HL-60 (cell line): Measurements from ENCODE around the gene RGS7.

ENCODE experiments used
- DNase-seq, 2 experiments: peaks; one replicate each; pipeline ENCODE4 v3.0.0-alpha.2; 2010 to 2020; ENCODE audit warnings: low read depth in 1 of 2, low spot score in 1 of 2
- H3K27ac ChIP-seq: fragments of 250-450 bp; sonication (Bioruptor Pico); replicated peaks from 2 replicates; pipeline ENCODE4 v1.5.1; 2020; ENCODE audit warnings: mild to moderate bottlenecking, moderate library complexity
- H3K27me3 ChIP-seq: fragments of 250-450 bp; sonication (Bioruptor Pico); 2 replicates; pipeline ENCODE4 v1.5.1; 2021; ENCODE audit warnings: mild to moderate bottlenecking, moderate library complexity; ENCODE audit not compliant: insufficient read depth, poor library complexity, severe bottlenecking
- H3K4me3 ChIP-seq: replicated peaks from 2 replicates; pipeline ENCODE4 v1.5.1; 2011; ENCODE audit warnings: mild to moderate bottlenecking, control low read depth, low read length; ENCODE audit not compliant: insufficient read depth
- GABPA ChIP-seq: IDR thresholded peaks from 2 replicates; pipeline ENCODE4 v1.6.1; 2012; ENCODE audit warnings: low read depth
- POLR2AphosphoS5 ChIP-seq: IDR thresholded peaks from 2 replicates; pipeline ENCODE4 v1.6.1; 2012; ENCODE audit warnings: low read depth
- SPI1 ChIP-seq: IDR thresholded peaks from 2 replicates; pipeline ENCODE4 v1.6.1; 2012; ENCODE audit warnings: low read depth, mild to moderate bottlenecking, borderline replicate concordance
- TF ChIP-seq, protein P1 (sequence below): IDR thresholded peaks from 2 replicates; pipeline ENCODE4 v1.6.1; 2012; ENCODE audit warnings: low read depth; ENCODE audit not compliant: insufficient replicate concordance
- TF ChIP-seq, protein P2 (sequence below): IDR thresholded peaks from one replicate; pipeline ENCODE4 v1.5.1; 2011; ENCODE audit warnings: low read length, control low read depth, inconsistent platforms; ENCODE audit not compliant: insufficient read depth

RGS7 gene

DNA sequence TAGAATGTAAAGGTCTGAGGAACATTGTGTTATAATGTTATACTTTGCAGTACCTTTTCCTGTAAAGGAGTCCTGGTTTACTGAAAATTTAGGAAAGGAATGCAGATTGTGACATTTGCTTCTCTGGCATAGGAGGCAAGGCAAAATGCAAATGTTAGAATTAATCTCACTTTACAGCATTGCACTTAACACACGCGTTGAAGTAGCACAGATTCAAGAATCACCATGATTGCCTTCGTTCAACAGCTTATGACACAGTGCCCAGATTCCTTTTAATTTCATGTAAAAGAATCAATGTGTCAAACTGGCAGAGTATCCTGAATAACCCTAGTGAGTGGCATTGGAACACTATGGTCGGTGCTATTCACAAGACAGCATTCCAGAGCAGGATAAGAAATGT, 47.4 kb downstream of the RGS7 start:
- TF ChIP-seq POLR2AphosphoS5: no peak
- no peak for TF ChIP-seq GABPA
- TF ChIP-seq, protein P1, sequence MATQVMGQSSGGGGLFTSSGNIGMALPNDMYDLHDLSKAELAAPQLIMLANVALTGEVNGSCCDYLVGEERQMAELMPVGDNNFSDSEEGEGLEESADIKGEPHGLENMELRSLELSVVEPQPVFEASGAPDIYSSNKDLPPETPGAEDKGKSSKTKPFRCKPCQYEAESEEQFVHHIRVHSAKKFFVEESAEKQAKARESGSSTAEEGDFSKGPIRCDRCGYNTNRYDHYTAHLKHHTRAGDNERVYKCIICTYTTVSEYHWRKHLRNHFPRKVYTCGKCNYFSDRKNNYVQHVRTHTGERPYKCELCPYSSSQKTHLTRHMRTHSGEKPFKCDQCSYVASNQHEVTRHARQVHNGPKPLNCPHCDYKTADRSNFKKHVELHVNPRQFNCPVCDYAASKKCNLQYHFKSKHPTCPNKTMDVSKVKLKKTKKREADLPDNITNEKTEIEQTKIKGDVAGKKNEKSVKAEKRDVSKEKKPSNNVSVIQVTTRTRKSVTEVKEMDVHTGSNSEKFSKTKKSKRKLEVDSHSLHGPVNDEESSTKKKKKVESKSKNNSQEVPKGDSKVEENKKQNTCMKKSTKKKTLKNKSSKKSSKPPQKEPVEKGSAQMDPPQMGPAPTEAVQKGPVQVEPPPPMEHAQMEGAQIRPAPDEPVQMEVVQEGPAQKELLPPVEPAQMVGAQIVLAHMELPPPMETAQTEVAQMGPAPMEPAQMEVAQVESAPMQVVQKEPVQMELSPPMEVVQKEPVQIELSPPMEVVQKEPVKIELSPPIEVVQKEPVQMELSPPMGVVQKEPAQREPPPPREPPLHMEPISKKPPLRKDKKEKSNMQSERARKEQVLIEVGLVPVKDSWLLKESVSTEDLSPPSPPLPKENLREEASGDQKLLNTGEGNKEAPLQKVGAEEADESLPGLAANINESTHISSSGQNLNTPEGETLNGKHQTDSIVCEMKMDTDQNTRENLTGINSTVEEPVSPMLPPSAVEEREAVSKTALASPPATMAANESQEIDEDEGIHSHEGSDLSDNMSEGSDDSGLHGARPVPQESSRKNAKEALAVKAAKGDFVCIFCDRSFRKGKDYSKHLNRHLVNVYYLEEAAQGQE: no peak
- TF ChIP-seq SPI1: no peak
- TF ChIP-seq, protein P2, sequence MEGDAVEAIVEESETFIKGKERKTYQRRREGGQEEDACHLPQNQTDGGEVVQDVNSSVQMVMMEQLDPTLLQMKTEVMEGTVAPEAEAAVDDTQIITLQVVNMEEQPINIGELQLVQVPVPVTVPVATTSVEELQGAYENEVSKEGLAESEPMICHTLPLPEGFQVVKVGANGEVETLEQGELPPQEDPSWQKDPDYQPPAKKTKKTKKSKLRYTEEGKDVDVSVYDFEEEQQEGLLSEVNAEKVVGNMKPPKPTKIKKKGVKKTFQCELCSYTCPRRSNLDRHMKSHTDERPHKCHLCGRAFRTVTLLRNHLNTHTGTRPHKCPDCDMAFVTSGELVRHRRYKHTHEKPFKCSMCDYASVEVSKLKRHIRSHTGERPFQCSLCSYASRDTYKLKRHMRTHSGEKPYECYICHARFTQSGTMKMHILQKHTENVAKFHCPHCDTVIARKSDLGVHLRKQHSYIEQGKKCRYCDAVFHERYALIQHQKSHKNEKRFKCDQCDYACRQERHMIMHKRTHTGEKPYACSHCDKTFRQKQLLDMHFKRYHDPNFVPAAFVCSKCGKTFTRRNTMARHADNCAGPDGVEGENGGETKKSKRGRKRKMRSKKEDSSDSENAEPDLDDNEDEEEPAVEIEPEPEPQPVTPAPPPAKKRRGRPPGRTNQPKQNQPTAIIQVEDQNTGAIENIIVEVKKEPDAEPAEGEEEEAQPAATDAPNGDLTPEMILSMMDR: no peak

DNA sequence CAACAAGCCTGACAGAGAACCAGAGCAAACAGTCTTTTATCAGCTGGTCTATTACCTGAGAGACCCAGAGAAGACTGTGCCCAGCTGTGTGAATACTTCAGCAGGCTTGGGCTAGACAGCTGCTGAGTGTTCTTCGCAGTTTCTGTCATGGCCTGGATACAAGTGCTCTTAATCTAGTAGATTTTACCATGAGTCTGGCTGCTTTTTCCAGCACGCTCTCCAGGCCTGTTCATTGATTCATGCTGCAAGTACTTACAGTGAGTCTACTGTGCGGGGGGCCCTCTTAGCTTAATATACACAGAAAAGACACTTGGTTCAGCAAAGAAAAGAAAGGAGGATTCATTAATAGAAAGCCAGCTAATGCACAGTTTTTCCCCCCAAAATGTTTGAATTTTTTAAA, 48.5 kb downstream of the RGS7 start:
- H3K27me3 ChIP-seq: no peaks in the 10 kb centered on the region
- no peak overlapping the region for H3K4me3 ChIP-seq
- TF ChIP-seq POLR2AphosphoS5 (no peak), GABPA (no peak), SPI1 (no peak)
- TF ChIP-seq, protein P1: no peak
- TF ChIP-seq, protein P2: no peak
- no peak overlapping the region for H3K27ac ChIP-seq
- DNase-seq: no peak

More for the DNA sequence above, 47.4 kb downstream of the RGS7 start:
- no peak overlapping the region for H3K27ac ChIP-seq
- no peak overlapping the region for H3K4me3 ChIP-seq
- H3K27me3 ChIP-seq: no peaks in the 10 kb centered on the region
- DNase-seq: no peak

DNA sequence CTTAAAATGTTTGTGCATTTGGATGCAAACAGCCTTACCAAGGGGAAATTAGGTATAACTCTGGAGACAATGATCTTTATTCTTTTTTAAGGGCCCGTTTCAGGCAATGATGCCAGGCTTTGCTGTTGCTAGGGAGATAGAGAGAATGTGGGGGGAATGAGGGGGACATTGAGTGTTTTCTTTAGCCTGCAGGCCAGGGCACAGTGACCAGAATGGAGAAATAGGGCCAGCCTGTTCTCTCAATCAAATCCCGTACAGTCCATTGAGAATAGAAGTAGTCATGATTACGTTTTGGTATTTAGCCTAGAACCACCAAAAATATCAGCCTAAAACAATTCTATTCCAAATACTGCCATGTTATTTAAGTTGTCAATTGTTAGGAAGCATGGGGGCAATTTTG, 49.0 kb downstream of the RGS7 start:
- H3K27ac ChIP-seq: no peak overlapping the region
- H3K27me3 ChIP-seq: no peaks in the 10 kb centered on the region
- no peak overlapping the region for H3K4me3 ChIP-seq
- DNase-seq: no peak
- TF ChIP-seq, protein P2: no peak
- TF ChIP-seq SPI1 (no peak), GABPA (no peak), POLR2AphosphoS5 (no peak)
- TF ChIP-seq, protein P1: no peak
